H54 (cell line): Measurements from ENCODE around the gene COL8A1.
A peak's percentile ranks its signal among the peaks of the same experiment; 100 is the strongest.

Experiments used
- DNase-seq: peaks from one replicate; pipeline ENCODE4 v3.0.0; 2011; ENCODE audit warnings: low spot score, mixed read lengths; ENCODE audit not compliant: insufficient read length
- FAIRE-seq: peaks from 3 replicates; lab custom pipeline; 2011; peaks lifted over from hg19 to GRCh38; lab: Jason Lieb, UNC
- POLR2A ChIP-seq: IDR thresholded peaks from 2 replicates; pipeline ENCODE4 v1.6.1; 2011; ENCODE audit warnings: low read depth, mild to moderate bottlenecking, low read length

COL8A1 gene

GRCh38 chr3:99646107-99646435, 7.7 kb downstream of the COL8A1 start:
- FAIRE-seq = no peak
- no peak for DNase-seq
- no peak for TF ChIP-seq POLR2A

- no peak for TF ChIP-seq POLR2A
- no peak for DNase-seq
- no peak for FAIRE-seq
These were observed 8.7 kb downstream of the COL8A1 start for GRCh38 chr3:99647081-99647480.

GRCh38 chr3:99648101-99648500, 9.7 kb downstream of the COL8A1 start:
- TF ChIP-seq POLR2A = no peak
- FAIRE-seq = peak; percentile 83

GRCh38 chr3:99648516-99648915, 10.1 kb downstream of the COL8A1 start:
- DNase-seq = no peak
- TF ChIP-seq POLR2A = no peak
- FAIRE-seq = peak; percentile 15

More at GRCh38 chr3:99648101-99648500, 9.7 kb downstream of the COL8A1 start:
- DNase-seq = no peak

- FAIRE-seq (peak; percentile 92), DNase-seq (peak; percentile 42)
- no peak for TF ChIP-seq POLR2A
These were observed 13.1 kb downstream of the COL8A1 start for GRCh38 chr3:99651531-99651930.

- DNase-seq (no peak), FAIRE-seq (no peak)
- TF ChIP-seq POLR2A = no peak
These were observed 18.2 kb downstream of the COL8A1 start for GRCh38 chr3:99656624-99657023.

GRCh38 chr3:99658274-99658673, 19.9 kb downstream of the COL8A1 start:
- TF ChIP-seq POLR2A = no peak
- FAIRE-seq (no peak), DNase-seq (no peak)

GRCh38 chr3:99659032-99659431, 20.6 kb downstream of the COL8A1 start:
- FAIRE-seq (peak; percentile 98), DNase-seq (no peak)
- TF ChIP-seq POLR2A = no peak

GRCh38 chr3:99659951-99660350, 21.6 kb downstream of the COL8A1 start:
- TF ChIP-seq POLR2A = no peak
- DNase-seq = no peak
- no peak for FAIRE-seq

GRCh38 chr3:99662838-99663570, 24.6 kb downstream of the COL8A1 start:
- no peak for DNase-seq
- FAIRE-seq = no peak
- TF ChIP-seq POLR2A = no peak

GRCh38 chr3:99663977-99664376, 25.6 kb downstream of the COL8A1 start:
- DNase-seq (no peak), FAIRE-seq (no peak)
- no peak for TF ChIP-seq POLR2A

- FAIRE-seq (no peak), DNase-seq (no peak)
- TF ChIP-seq POLR2A = no peak
These were observed 26.6 kb downstream of the COL8A1 start for GRCh38 chr3:99665017-99665416.

- FAIRE-seq (peak; percentile 60), DNase-seq (no peak)
- TF ChIP-seq POLR2A = no peak
These were observed 27.8 kb downstream of the COL8A1 start for GRCh38 chr3:99666201-99666600.

- TF ChIP-seq POLR2A = no peak
- DNase-seq (no peak), FAIRE-seq (no peak)
These were observed 29.6 kb downstream of the COL8A1 start for GRCh38 chr3:99668044-99668443.

GRCh38 chr3:99669879-99670555, 31.6 kb downstream of the COL8A1 start:
- FAIRE-seq (peak; percentile 20), DNase-seq (no peak)
- no peak for TF ChIP-seq POLR2A
